ENCODE data around the gene OR5A1. TPM values are rescaled to one million over a fixed set of nuclear protein-coding genes. Genes with fewer than 3 reads are reported as not detected.

Gene OR5A1
- total and polyA plus RNA-seq, 8 donors: 0.01 to 0.04 (median 0.03) TPM; not detected in 4

- H3K4me1 ChIP-seq: no peaks in the 10 kb centered on the region
- DNase-seq (no peak), ATAC-seq (no peak)
- no peak overlapping the region for H3K27ac ChIP-seq
- intact Hi-C loops (cut with DNase I): no loop called here
- H3K27me3 ChIP-seq: no peaks in the 10 kb centered on the region
- H3K36me3 ChIP-seq: no peaks in the 10 kb centered on the region
- H3K9me3 ChIP-seq: peaks cover 0 to 20% of the 10 kb centered on the region in 2 donors
- TF ChIP-seq CTCF (IDR thresholded peaks at IDR 0.05): no peak
- H3K4me3 ChIP-seq: no peak overlapping the region
Measured at GRCh38 chr11:59413646-59414045, 22.6 kb upstream of the OR5A1 start.

- Histone ChIP-seq H3K27ac (no peak overlapping the region), H3K9me3 (peaks cover 0 to 6% of the 10 kb centered on the region in 2 donors), H3K4me1 (no peaks in the 10 kb centered on the region), H3K36me3 (no peaks in the 10 kb centered on the region), H3K27me3 (no peaks in the 10 kb centered on the region), H3K4me3 (no peak overlapping the region)
- intact Hi-C loops (cut with DNase I): no loop called here
- ATAC-seq (no peak), DNase-seq (no peak)
- no peak for TF ChIP-seq CTCF (IDR thresholded peaks at IDR 0.05)
Measured at GRCh38 chr11:59415111-59415510, 21.2 kb upstream of the OR5A1 start.

GRCh38 chr11:59416613-59417012 is 19.7 kb upstream of the OR5A1 start:
- Histone ChIP-seq H3K4me3 (no peak overlapping the region), H3K27me3 (no peaks in the 10 kb centered on the region), H3K36me3 (no peaks in the 10 kb centered on the region), H3K4me1 (no peaks in the 10 kb centered on the region), H3K9me3 (no peaks in the 10 kb centered on the region), H3K27ac (no peak overlapping the region)
- ATAC-seq: no peak
- intact Hi-C loops (cut with DNase I): no loop called here
- no peak for DNase-seq
- TF ChIP-seq CTCF (IDR thresholded peaks at IDR 0.05): no peak

DNA sequence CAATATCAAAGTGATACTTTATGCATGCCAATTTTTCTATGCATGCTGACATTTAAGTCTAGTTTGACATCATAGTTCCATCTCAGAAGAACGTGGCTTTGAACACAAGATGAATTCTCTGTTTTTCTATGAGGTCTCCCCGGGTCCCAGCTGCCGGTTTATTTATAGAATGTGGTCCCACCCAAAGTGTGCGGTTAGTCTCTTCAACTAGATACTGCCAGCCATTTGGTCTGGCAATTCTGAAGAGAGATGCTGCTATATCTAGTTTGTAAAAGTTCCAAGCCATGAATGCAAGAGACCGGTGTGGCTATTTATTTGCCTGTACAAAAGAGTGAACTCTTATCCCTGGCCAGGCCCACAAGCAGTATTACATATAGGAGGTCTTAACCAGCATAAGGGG is 19.2 kb upstream of the OR5A1 start:
- no peak for ATAC-seq
- no peaks in the 10 kb centered on the region for H3K27me3 ChIP-seq
- H3K27ac ChIP-seq: no peak overlapping the region
- DNase-seq: no peak
- no peaks in the 10 kb centered on the region for H3K9me3 ChIP-seq
- H3K4me3 ChIP-seq: no peak overlapping the region
- intact Hi-C loops (cut with DNase I): no loop called here
- TF ChIP-seq CTCF (IDR thresholded peaks at IDR 0.05): no peak
- no peaks in the 10 kb centered on the region for H3K36me3 ChIP-seq
- no peaks in the 10 kb centered on the region for H3K4me1 ChIP-seq

DNA sequence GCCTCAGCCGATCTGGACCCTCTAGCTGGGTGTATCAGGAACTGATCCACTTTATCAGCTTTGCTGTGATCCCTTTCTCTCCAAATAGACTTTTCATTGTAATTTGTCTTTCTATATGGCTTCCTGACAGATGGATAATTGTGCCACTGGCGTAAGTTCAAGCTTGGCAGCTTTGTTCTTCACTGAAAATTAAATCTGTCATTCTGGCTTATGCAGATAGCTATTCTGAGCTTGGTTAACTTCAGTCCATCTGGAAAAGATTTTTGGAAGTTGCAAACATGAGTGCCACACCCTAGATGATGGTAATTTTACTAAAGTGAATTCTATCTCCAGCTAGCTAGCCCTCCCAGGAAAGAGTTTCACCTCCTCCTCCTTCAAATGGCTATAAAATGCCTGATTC is 18.1 kb upstream of the OR5A1 start:
- TF ChIP-seq CTCF (IDR thresholded peaks at IDR 0.05): no peak
- Histone ChIP-seq H3K9me3 (no peaks in the 10 kb centered on the region), H3K4me3 (no peak overlapping the region), H3K27me3 (no peaks in the 10 kb centered on the region), H3K4me1 (no peaks in the 10 kb centered on the region), H3K36me3 (no peaks in the 10 kb centered on the region), H3K27ac (no peak overlapping the region)
- ATAC-seq (no peak), DNase-seq (no peak)
- intact Hi-C loops (cut with DNase I): no loop called here
